Cerebellar cortex (tissue), 1 donor: Measurements from ENCODE around the gene TCIRG1.
A peak's percentile ranks its signal among the peaks of the same experiment; 100 is the strongest.

Experiments
- DNase-seq: peaks from one replicate; pipeline ENCODE4 v3.0.0-alpha.2; 2015; ENCODE audit warnings: low spot score

TCIRG1 gene

DNA sequence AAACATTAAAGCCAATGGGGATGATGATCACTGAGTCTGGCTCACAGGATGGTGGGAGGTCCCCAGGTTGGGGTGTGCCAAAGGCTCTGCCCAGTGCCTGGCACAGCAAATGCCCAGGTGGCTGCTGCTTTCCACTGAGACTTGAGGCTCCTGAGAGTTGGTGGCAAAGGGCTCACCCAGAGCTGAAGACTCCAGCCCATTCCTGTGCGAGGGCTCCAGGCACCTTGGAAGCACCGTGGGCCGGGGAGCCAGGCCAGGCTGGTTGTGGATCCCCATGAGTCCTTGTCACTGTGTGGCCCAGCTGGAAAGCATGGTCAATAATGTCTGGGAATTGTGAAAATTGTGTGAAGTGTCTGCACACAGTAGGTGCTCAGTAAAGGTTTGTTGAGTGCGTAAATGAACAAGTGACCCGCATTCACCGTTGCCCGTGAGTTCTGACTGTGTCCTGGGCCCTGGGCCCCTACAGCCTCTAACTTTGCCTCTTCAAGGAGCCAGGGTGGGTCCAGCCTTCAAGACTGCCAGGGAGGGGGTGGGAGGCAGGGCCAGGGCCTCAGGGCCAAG is 32.1 kb upstream of the TCIRG1 start:
- DNase-seq, result no peak

DNA sequence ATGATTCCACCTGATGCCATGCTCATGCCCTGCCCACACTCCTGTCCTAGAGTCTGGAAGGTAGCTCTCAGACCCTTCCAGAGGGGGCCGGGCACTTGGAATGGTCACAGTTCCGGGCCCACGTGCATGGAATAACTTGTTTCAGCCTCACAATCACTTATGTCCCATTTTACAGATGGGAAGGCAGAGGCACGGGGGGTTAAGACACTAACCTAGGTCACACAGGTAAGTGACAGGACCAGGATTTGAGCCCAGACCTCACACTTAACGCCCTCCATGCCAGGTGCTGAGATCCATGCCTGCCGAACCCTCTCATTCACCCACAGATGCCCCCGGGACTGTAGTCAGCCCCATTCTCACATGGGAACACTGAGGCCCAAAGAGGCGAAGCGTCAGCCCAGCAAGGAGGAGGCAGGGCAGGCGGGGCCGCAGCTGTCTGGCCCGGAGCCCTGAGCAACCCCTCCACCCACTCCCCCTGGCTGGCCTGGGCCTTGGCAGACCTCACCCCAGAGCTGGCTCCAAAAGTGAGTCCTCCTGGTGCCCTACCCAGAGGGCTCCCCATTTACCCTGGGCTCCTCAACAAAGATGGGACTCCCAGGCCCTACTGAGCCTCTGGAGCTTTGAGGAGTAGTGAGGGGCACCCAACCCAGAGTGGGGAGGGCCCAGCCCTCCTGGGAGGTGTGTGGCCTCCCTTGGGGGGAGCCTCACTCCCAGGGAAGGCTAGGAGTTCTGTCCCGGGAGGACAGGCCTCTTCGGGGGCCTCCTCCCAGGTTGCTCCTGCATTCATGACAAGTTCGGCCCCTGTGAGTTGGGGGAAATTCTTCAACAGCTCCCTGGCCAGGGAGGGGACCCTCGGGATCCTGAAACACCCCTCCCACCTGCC is 31.1 kb upstream of the TCIRG1 start:
- DNase-seq, result no peak

DNA sequence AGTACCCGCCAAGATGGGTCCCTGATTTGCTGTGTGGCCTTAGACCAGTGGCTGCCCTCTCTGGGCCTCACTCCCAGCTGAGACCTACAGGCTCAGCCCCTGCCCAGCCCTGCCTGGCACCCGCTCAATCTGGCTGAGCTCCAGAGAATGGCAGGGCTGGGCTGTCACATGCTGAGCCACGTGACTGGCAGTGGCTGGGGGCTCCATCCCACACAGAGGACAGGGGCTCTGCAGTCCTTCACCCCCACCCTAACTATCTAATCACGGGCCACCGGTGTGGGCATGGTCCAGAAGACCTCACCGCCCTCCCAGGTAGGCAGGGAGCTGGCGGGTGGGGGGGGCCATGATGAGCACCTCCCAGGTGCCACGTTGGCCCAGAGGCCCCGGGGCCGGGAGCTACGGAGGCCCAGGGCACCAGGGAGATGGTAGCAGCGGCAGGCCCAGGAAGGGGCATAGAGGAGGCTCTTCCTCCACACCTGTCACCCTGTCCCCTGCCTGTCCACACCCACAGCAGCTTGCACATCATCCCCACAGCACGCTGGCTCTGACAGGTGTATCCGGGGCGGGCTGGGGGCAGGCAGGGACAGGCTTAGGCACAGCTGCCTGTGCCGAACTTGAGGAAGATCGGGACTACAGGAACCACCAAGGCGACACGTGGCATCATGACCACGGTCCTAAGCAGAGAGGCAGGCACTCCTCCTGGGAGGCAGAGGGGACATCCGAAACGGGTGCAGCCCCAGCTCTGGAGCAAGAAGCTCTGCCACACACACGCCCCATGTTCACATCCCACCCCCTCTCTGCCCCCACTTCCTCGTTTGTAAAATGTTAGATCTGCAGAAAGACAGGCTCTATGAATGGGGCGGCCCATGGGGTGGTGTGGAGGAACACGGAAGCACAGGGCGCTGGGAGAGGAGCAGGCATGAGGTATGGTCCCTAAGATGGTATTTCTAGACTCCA is 30.2 kb upstream of the TCIRG1 start:
- DNase-seq, result no peak

DNA sequence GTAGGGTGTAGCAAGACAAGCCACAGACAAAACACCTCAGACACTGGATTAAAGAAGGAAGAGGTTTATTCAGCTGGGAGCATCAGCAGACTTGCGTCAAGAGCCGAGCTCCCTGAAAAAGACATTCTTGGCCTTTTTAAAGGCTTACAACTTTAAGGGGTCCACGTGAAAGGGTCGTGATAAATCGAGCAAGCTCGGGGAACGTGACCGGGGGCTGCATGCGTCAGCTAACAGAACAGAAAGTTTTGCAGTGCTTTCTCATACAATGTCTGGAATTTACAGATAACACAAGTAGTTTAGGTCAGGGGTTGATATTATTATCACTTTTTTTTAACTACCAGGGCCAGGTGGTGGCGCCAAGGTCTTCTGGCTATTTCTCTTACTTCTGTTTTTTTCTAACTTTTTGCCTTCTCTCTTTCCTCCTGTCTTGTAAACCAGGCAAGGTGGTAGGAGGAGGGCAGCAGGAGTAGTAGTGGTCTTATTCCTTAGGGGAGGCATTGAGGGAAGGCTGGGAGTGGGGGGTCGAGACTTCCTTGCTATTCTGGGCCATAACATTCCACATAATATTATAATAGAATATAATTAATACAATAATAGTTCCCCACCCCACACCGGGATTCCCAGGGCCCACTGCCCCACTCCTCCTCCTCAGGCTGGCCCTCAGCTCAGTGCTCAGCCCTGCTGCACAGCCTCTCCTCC is 29.3 kb upstream of the TCIRG1 start:
- peak; percentile 47 for DNase-seq

DNA sequence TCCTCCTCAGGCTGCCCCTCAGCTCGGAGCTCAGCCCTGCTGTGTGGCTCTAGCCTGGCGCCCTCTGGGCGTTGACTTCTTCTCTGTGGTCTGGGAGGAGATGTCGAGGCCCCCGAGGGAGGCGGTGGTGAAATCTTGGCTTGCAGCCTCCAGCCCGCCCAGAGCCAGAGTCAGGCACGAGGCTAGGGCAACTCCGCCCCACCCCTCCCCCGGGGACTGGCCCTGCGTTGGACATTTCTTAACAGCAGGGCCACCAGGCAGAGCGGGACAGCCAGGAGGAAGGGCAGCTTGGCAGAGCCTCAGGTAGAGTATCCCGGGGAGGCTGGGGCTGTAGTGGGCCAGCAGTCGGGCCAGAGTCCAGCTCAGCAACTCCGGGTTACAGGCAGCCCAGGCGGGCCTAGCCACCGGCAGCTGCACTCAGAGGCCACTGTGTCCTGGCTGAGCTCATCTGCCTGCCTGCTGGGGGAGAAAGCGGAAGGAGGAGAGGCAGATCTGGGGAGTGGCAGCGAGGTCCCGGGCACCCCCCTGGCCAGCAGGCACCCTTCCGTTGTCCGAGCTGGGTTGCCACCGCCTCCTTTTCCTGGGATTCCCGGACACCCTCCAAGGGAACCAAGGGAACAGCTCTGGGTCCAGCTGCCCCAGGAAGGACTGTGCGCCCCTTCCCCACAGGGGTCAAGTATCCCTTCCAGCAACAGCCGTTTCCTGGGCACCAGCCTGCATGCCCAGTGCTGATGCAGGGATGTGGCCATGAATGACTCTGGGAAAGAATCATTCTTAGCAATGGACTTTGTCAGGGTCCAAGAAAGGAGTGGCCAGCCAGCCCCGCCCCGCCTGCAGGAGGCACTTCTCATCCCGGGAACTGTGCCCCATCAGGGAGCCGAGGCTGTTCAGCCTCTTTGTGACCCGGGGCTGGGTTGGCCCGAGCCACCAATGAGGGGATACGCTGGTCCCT is 28.5 kb upstream of the TCIRG1 start, which contains the start of gene ALDH3B1:
TSS of gene ALDH3B1 (plus strand) at position 238 of the 952 bp plus-strand sequence. CDS start 4,971 bp downstream, outside the sequence.
- DNase-seq, result peak; percentile 30

DNA sequence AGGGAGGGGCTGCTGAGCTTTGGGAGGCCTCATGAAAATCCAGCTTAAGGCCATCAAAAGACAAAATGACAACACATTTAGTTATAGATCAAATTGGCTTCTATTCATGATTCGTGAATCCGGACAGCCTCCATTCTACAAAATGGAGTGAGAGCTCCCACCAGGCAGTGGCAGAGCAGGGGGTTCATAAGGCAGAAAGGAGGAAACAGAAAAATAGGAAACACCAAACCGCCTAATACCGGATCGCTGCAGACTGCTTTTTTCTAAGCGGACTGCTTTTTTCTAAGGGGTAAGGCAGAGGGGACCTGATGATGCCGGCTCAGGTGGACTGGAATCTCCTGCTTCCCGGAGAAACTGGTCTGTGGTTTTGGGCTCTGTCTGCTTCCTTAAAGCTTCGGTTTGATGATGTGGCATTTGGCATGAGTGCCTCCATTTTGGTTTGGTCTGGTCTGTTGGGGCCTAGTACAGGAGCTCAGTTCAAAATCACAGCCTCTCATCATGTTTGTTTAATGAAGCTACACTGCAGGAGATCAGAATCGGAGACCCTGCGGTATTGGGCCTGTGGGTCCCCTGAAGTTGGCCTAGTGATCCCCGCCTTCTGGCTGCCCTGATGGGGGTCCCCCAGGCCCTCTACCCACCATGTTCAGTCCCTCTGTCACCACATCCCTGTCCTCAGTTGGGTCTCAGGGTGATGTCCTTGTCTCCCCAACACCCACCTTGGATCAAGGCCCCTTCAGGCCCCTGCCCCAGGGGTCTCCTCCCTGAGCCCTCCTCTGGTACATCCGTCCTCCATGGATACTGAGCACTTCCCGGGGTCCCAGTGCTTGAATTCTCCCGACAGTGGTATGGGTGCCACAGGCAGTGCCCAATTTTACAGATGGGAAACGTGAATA is 27.5 kb upstream of the TCIRG1 start:
- no peak for DNase-seq

DNA sequence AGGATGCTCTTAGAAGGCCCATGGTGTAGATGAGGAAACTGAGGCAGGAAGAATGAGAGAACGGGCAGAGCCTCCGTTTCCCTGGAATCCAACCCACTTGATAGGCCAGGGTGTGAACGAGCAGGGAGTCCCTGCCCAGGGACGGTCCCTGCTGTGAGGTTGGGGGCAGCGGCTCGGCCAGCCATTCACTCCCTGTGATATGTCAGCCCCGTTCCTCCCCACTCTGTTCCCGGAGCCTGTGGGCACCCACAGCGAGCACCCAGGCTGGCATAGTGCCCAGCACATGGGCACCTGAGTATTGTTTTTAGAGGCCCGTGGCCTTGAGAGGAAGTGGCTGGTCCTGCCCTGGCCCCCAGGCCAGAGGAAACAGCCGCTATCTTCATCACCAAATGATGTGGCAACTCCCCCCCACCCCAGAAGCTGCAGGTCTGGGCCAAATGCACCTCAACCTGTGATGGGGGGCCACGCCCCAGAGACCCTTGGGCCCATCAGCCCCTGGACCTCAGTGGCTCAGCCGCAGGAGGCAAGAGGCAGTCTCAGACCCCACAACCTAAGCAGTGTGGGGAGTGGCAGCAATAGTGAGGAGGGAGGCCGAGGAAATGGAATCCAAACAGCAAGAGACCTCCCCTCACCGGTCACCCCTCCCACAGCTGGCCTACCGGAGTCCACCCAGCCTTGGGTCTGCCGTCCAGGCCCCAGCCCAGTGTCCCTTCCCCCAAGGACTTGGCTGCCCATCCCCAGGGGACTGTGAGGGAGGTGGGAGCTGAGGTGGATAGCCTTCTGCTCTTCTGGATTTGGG is 26.6 kb upstream of the TCIRG1 start:
- DNase-seq, result no peak

DNA sequence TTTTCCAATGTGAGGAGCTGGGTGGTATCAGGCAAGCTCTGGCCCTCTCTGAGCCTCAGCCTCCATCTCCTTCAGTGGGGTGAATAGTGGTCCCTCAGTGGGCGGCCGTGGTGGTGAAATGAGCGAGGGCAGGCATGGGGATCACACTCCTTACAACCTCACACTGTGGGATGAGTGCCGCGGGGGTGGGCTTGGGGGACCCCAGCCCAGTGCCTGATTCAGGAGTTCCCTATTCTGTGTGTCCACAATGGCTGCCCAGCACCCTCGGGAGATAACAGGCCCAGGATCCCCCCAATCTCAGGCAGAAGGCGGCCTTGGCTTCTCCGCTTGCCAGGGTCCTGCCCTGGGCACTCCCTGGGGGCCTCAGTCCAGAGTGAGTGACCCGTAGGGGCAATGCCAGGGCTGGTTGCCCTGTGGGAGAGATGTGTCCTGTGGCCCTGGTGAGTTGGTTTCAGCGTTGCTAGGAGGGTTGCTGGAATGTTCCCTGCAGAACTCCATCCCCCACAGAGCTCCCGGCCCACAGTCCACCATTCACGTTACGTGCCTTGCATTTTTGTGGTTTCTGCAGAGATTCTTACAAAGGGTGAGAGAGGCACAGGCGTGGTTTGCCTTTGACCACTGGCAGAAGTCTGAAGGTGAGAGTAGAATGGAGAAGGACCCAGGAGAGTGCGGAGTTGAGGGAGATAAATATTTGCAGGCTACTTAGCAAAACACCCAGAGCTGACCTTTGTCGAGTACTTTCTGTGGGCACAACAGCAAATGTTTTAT is 25.8 kb upstream of the TCIRG1 start:
- no peak for DNase-seq

DNA sequence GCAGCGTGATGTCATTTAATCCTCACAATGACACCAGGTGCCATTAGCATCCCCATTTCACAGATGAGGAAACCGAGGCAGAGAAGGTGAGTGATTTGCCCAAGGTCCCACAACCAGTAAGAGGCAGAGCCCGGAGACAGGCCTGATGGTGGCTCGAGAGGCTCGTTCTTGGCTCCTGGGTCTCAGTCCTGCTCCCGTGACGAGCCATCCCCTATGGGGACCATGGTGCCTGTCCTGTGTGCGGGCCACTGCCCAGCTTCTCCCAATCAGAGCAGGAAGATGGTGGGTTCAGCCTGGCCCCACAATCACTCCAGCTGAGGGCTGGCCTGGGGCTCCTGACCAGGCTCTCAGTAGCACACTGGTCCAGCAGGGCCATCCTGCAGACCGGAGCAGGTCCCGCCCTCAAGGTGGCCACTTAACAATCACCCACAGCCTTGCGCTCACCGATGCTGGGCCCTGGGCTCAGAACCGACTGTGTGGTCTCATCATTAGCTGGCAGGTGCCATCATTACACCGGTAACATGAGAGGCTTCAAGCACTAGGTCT is 25.1 kb upstream of the TCIRG1 start:
- DNase-seq, result no peak

DNA sequence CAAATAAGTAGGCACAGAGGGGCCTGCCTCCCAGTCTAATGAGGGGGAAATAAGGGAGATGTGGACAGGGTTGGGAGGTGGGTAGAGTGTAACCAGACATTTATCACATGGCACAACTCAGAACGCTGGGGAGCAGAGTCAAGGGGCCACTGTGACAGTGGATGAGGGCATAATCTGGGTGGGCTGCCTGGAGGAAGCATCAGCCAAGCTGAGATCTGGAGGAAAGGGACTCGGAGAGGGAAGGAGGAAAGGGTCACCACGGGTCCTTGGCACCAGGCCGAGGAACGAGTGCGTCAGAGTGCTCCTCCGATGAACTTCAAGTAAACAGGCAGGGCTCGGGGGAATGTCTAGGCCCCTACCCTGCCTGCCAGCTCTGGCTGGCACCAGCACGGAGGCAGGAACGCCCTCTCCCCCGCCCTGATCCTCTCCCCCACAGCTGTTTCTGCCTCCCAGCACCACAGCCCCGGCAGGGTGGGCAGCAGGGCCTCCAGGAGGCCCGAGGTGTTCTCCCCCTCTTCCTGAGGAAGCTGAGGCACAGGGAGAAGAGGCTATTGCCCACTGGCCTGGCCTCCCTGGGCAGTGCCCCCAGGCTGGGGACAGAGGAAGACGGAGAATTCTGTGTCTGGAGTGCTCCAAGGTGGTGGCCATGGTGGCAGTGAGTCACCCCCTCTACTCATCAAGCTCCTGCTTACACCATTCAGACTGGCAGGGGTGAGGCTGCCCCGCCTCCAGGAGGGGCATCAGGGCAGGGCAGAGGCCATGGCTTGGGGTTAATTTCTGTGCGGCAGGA is 24.5 kb upstream of the TCIRG1 start:
- no peak for DNase-seq

DNA sequence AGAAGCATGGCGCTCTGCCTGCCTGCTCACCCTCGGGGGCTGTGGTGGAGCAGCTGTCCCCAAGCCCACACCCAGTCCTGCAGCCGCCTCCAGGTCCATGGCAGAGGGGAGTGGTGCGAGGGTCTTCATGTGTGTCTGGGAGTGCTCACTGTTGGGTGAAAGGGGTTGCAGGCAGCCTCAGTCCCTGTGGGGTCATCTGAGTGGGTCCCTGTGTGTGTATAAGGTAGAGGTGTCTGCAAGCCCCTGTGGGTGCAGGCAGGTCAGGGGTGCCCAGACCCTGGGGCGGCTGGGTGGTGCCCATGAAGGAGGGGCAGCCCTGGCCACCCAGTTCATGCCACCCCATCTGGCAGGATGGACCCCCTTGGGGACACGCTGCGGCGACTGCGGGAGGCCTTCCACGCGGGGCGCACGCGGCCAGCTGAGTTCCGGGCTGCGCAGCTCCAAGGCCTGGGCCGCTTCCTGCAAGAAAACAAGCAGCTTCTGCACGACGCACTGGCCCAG is 23.8 kb upstream of the TCIRG1 start:
- DNase-seq, result no peak

DNA sequence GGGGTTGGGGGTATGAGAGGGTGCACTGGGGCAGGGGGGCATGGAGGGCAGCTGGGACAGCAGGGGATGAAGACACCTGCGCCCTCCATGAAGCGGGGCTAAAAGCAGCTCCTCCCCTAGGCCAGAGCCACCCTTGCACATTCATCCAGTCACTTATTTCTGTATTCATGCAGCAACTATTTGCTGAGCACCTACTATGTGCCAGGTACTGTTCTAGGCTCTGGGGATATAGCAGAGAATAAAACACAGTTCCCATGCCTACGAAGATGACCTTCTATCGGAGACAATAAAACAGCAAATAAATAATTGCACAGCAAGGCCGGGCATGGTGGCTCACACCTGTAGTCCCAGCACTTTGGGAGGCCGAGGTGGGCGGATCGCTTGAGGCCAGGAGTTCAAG is 23.4 kb upstream of the TCIRG1 start:
- DNase-seq, result no peak

DNA sequence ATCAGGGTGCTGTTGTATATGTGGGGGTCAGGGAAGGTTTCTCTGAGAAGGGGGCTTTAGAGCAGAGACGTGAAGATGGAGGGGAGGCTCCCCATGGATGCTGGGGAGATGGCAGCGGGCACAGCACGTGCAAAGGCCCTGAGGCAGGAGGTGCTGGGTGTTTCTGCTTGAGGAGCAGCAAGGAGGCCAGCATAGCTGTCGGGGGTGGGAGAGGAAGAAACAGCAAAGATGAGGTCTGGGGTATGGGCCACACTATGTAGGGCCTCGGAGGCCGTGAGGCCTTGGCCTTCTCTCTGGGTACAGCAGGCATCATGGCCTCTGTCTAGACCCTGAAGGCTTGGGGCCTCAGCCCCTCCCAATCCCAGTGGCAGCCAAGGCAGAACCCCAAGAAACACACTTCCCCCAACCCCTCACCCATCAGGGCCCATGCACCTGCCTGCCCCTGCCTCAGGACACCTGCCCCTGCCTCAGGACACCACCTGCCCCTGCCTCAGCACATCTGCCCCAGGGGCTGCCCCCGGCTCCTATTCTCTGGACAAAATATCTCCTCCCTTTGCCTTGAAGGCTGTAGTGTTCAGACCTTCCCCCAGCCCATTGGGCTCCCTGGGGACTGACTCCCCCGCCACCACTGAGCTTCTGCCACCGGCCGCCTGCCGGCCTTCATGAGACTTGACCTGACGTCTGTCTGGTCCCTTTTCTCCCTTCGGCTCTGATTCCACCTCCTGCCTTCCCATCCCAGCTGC is 22.5 kb upstream of the TCIRG1 start:
- DNase-seq, result no peak

DNA sequence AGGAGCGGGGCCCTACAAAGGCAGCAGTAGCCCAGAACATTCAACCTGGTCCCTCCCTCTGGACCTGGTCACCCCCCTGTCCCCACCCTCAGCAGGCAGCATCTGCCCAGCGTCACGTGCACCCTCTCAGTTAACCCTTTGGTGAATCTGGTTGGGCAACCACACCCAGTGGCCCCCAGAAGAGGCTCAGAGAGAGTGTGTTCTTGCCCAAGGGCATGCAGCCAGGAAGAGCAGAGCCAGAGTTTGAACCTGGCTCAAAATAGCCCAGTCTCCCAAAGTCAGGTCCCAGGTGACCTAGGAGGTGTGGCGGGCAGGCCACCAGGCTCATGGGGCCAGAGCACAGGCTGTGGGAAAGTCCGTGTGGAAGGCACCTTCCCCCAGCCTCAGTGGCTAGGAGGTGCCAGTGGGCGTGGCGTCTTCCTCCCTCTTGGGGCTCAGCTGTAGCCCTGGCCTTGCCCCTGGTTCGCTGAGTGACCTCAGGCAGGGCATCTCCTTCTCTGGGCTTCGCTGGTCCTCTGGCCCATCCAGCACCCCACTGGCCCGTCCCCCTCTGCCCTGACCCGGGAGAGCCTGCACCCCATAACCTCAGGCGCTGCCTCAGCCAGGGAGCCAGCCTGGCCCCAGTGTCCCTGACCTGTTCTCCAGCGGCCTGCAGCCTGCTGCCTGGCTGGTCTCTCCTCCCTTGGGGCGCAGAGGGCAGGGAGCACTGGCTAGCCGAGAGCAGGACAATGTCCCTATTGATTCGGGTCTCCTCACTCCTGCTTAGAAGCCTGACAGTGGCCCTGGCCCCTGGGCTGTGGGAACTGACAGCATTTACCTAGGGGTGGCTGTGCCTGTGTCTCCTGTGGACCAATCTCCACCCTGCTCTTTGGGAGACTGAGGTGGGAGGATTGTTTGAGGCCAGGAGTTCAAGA is 21.7 kb upstream of the TCIRG1 start:
- DNase-seq, result no peak
